ENCODE results near the gene PTPRN2.

DNA sequence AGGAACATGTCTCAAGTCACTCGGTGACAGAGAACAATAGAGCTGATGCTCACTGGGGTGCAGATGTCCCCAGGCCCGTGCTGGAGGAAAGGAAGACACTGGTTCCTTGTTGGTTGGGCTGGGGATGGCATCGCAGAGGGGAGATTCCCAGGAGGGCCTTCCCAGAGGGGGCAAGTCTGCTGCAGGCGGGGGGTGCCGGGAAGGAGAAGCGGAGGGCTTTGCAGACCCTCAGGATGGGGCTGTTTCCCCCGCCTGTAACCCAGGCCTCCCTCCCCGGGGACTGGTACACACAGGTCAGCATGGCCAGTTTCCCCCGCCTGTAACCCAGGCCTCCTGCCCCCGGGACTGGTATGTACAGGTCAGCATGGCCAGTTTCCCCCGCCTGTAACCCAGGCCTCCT lies 967.0 kb downstream of the PTPRN2 start:
- TF ChIP-seq, protein P1, sequence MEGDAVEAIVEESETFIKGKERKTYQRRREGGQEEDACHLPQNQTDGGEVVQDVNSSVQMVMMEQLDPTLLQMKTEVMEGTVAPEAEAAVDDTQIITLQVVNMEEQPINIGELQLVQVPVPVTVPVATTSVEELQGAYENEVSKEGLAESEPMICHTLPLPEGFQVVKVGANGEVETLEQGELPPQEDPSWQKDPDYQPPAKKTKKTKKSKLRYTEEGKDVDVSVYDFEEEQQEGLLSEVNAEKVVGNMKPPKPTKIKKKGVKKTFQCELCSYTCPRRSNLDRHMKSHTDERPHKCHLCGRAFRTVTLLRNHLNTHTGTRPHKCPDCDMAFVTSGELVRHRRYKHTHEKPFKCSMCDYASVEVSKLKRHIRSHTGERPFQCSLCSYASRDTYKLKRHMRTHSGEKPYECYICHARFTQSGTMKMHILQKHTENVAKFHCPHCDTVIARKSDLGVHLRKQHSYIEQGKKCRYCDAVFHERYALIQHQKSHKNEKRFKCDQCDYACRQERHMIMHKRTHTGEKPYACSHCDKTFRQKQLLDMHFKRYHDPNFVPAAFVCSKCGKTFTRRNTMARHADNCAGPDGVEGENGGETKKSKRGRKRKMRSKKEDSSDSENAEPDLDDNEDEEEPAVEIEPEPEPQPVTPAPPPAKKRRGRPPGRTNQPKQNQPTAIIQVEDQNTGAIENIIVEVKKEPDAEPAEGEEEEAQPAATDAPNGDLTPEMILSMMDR (IDR thresholded peaks at IDR 0.05), result no peak
- TF ChIP-seq POLR2A (IDR thresholded peaks at IDR 0.05), result no peak
